GM13977 (cell line): ENCODE measurements around the gene PRRT2.
"Not testable (repeated sequence)": the region's sequence is repeated elsewhere in the genome, so short reads cannot be mapped to it uniquely, and the experiment has no call there.

Experiments used
- DNase-seq: peaks from one replicate; pipeline ENCODE4 v3.0.0; 2012; ENCODE audit warnings: low spot score
- in situ Hi-C: fragments of 300-500 bp; cut with MboI; formaldehyde crosslinking; loops from one replicate; pipeline ENCODE4 v1.12.0; 2022; ENCODE audit warnings: low sequenced_read_pairs, low pct_unique_long_range_greater_than_20kb, mixed read lengths, inconsistent platforms; ENCODE audit not compliant: unreplicated experiment
- TF ChIP-seq, protein P1 (sequence below): IDR thresholded peaks from 2 replicates; pipeline ENCODE4 v1.5.1; 2012; ENCODE audit warnings: mild to moderate bottlenecking, control low read depth; ENCODE audit not compliant: insufficient read depth; ENCODE audit errors: extremely low read depth, missing control alignments

The PRRT2 gene

DNA sequence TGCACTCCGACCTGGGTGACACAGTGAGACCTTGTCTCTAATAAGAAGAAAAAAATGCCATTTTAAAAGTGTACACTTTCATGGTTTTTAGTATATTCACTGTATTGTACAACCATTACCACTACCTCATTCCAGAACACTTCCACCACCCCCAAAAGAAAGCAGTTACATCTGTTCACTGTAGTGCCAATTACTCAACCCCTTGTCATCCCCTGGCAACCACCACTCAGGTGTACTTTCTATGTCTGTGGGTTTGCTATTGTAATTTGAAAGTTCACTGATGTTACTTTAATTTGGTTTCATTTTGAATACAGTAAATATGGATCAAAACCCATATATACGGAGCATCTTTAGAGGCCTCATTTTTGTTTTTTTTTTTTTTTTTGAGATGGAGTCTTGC, 27.8 kb upstream of the PRRT2 start:
- in situ Hi-C loops = loop anchor here (10.0 kb wide), 1 partner anchor 49 kb away; no protein-coding TSS in a partner anchor
- TF ChIP-seq, protein P1, sequence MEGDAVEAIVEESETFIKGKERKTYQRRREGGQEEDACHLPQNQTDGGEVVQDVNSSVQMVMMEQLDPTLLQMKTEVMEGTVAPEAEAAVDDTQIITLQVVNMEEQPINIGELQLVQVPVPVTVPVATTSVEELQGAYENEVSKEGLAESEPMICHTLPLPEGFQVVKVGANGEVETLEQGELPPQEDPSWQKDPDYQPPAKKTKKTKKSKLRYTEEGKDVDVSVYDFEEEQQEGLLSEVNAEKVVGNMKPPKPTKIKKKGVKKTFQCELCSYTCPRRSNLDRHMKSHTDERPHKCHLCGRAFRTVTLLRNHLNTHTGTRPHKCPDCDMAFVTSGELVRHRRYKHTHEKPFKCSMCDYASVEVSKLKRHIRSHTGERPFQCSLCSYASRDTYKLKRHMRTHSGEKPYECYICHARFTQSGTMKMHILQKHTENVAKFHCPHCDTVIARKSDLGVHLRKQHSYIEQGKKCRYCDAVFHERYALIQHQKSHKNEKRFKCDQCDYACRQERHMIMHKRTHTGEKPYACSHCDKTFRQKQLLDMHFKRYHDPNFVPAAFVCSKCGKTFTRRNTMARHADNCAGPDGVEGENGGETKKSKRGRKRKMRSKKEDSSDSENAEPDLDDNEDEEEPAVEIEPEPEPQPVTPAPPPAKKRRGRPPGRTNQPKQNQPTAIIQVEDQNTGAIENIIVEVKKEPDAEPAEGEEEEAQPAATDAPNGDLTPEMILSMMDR = no peak
- DNase-seq = no peak

DNA sequence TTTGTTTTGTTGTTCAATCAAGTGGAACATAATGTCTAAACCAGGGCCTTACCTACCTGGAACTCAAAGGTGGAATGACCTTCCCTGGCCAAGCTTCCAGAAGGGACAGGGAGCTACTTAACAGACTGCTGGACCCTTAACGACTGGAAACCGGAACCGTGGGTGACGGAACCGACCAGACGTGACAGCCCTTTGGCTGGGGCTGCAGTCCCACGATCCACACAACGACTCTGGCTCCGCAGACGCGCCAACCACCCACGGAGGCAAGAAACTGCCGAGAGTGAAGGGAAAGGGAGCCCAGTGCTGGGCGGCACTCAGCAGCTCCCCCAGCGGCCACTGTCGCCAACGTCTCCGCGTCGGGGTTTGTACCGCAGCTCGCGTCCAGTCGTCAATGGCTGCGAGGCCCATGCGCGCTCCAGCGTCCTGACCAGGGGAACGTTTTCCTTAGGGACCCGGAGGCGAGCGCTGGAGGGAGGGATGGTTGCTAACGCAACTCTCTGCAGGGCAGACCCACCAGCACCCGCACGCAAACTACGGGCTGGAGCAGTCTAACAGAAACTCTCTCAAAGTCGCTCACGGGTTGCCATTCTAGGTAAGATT, 27.0 kb upstream of the PRRT2 start:
- in situ Hi-C loops = loop anchor here (10.0 kb wide), 1 partner anchor 50 kb away; no protein-coding TSS in a partner anchor
- DNase-seq = peak; percentile 70
- TF ChIP-seq, protein P1 = peak; percentile 89

DNA sequence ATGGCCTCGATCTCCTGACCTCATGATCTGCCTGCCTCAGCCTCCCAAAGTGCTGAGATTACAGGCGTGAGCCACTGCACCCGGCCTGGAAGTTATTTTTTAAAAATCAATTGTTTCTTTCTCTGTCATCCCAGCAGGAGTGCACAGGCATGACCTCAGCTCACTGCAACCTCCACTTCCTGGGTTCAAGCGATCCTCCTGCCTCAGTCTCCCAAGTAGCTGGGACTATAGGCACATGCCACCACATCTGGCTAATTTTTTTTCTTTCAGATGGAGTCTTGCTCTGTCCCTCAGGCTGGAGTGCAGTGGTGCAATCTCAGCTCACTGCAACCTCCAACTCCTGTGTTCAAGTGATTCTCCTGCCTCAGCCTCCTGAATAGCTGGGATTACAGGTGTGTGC, 24.8 kb upstream of the PRRT2 start:
- in situ Hi-C loops = loop anchor here (10.0 kb wide), 1 partner anchor 52 kb away; no protein-coding TSS in a partner anchor
- not testable (repeated sequence) for DNase-seq

DNA sequence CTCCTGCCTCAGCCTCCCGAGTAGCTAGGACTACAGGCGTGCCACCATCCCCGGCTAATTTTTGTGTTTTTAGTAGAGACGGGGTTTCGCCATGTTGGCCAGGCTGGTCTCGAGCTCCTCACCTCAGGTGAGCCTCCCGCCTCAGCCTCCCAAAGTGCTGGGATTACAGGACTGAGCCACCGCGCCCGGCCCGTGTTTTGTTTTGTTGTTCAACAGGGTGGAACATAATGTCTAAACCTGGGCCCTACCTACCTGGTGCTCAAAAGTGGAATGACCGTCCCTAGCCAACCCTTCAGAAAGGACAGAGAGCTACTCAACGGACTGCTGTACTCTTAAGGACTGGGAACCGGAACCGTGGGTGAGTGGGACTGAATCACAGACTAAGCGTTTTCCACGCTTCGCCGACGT, 22.2 kb upstream of the PRRT2 start:
- TF ChIP-seq, protein P1 = no peak
- no peak for DNase-seq
- in situ Hi-C loops = loop anchor here (10.0 kb wide), 1 partner anchor 55 kb away; no protein-coding TSS in a partner anchor

DNA sequence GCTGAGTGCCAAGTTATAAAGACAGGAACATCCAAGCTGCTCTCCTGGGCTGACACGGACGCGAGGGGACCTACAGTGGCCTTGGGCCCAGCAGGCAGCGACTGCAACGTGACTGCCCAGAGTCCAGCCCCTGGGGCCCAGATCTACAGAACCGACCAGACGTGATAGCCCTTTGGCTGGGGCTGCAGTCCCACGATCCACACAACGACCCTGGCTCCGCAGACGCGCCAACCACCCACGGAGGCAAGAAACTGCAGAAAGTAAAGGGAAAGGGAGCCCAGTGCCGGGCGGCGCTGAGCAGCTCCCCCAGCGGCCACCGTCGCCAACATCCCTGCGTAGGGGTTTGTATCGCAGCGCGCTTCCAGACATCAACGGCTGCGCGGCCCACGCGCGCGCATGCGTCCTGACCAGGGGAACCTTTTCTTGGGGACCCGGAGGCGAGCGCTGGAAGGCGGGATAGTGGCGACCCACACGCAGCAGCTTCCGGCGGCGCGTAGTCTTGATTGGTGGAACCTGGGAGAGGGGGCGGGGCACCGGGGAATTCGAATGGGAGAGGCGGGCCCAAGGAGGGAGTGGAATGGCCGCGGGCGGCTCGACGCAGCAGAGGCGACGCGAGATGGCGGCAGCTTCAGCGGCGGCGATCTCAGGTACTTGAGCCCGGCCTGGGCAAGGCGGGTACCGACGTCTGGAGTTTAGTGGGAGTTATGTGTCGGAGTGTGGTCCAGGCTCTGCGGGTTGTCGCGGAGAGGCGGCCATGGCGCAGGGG, 21.6 kb upstream of the PRRT2 start, which contains the start of gene KIF22:
KIF22 (plus strand) TSS at position 569 of the 766 bp plus-strand sequence; CDS start at position 578, 9 bp downstream.
- TF ChIP-seq, protein P1 = peak; percentile 85
- in situ Hi-C loops = no loop called here
- peak; percentile 99 for DNase-seq

DNA sequence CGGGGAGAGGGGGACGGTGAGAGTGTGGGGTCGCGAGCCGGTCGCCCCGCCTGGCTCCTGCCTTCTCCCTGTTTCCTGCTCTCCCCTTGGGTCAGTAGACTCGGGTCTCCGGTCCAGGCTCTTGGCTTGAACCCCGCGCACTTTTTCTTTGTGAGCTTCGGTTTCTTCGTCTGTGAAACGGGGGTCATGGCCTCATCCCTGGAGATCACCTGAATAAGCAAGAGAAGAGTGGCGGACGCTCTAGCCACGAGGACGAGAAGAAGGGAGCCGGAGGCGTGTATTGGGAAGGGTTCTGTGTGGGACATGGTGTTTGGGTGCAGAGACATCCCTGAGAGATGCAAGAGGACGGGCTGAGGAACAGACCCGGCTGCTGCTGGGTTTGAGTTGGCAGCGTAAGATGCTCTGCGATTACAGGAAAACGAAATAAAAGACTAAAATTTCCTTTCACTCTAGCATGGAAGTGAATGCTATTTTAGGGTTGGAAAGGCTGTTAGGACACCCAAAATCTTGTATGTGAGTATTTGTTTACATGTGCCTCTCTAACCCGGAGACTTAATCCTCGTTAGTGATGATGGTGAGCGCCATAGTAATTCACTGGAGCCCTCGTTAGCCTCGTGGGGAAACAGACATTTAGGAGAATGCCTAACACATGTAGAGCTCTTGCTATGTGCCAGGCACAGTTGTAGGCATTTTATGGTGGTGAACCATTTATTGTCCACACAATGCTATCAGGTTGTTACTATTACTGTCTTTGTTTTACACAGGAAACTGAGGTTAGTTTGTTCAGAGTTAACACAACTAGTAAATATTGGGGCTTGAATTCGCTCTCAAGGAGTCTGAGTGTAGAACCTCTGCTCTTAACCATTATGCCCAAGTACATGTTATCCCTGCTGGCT, 20.8 kb upstream of the PRRT2 start:
- DNase-seq = no peak
- in situ Hi-C loops = no loop called here
- TF ChIP-seq, protein P1 = no peak
